HL-60/S4 treated with phorbol 12-myristate 13-acetate at 8.2 ng/mL for 4 days and 3 days (cell line): ENCODE data around the gene KIR2DL4.
"Not testable (repeated sequence)": the region's sequence is repeated elsewhere in the genome, so short reads cannot be mapped to it uniquely, and the experiment has no call there.

ENCODE experiments used
- in situ Hi-C: fragments of 300-500 bp; cut with MboI; formaldehyde crosslinking; loops from 2 replicates; pipeline ENCODE4 v1.15.0; 2022; ENCODE audit warnings: low sequenced_read_pairs

KIR2DL4 gene

GRCh38 chr19:54803410-54803809 lies at the start of gene KIR2DL4:
TSS of gene KIR2DL4 (plus strand) at chr19:54803610. CDS start at chr19:54803652, 42 bp downstream.
- in situ Hi-C loops = no loop called here

GRCh38 chr19:54756204-54757110 lies 47.0 kb upstream of the KIR2DL4 start:
- in situ Hi-C loops = not testable (repeated sequence)

- in situ Hi-C loops = not testable (repeated sequence)
Measured at GRCh38 chr19:54758577-54758976, 44.8 kb upstream of the KIR2DL4 start.

GRCh38 chr19:54764219-54764618 lies 39.2 kb upstream of the KIR2DL4 start:
- in situ Hi-C loops = not testable (repeated sequence)

GRCh38 chr19:54766464-54766863 lies 36.9 kb upstream of the KIR2DL4 start:
- in situ Hi-C loops = not testable (repeated sequence)

- in situ Hi-C loops = not testable (repeated sequence)
Measured at GRCh38 chr19:54769646-54770045, 33.8 kb upstream of the KIR2DL4 start, which contains the start of gene KIR2DL1. TSS of gene KIR2DL1 (plus strand) at chr19:54769793. CDS start at chr19:54769851, 58 bp downstream.

- in situ Hi-C loops = not testable (repeated sequence)
Measured at GRCh38 chr19:54770511-54770910, 32.9 kb upstream of the KIR2DL4 start.

GRCh38 chr19:54771018-54771960 lies 32.1 kb upstream of the KIR2DL4 start:
- in situ Hi-C loops = not testable (repeated sequence)

GRCh38 chr19:54772666-54773065 lies 30.7 kb upstream of the KIR2DL4 start:
- in situ Hi-C loops = not testable (repeated sequence)

- in situ Hi-C loops = not testable (repeated sequence)
Measured at GRCh38 chr19:54775095-54775815, 28.2 kb upstream of the KIR2DL4 start.

GRCh38 chr19:54775830-54776229 lies 27.6 kb upstream of the KIR2DL4 start:
- in situ Hi-C loops = not testable (repeated sequence)

- in situ Hi-C loops = not testable (repeated sequence)
Measured at GRCh38 chr19:54777851-54778250, 25.6 kb upstream of the KIR2DL4 start.

GRCh38 chr19:54778896-54779295 lies 24.5 kb upstream of the KIR2DL4 start:
- in situ Hi-C loops = not testable (repeated sequence)

- in situ Hi-C loops = not testable (repeated sequence)
Measured at GRCh38 chr19:54782916-54783315, 20.5 kb upstream of the KIR2DL4 start.

GRCh38 chr19:54786091-54786723 lies 17.2 kb upstream of the KIR2DL4 start:
- in situ Hi-C loops = not testable (repeated sequence)

GRCh38 chr19:54788154-54788553 lies 15.3 kb upstream of the KIR2DL4 start:
- in situ Hi-C loops = not testable (repeated sequence)

GRCh38 chr19:54790711-54791110 lies 12.7 kb upstream of the KIR2DL4 start:
- in situ Hi-C loops = no loop called here

- in situ Hi-C loops = no loop called here
Measured at GRCh38 chr19:54791476-54791875, 11.9 kb upstream of the KIR2DL4 start.

- in situ Hi-C loops = no loop called here
Measured at GRCh38 chr19:54792814-54793213, 10.6 kb upstream of the KIR2DL4 start.

GRCh38 chr19:54795758-54796157 lies 7.7 kb upstream of the KIR2DL4 start:
- in situ Hi-C loops = no loop called here
